Measurements from ENCODE around the gene SPTLC3. TPM values are rescaled to one million over a fixed set of nuclear protein-coding genes. Genes with fewer than 3 reads are reported as not detected.

The SPTLC3 gene
- total RNA-seq, 2 donors from 2014 or later: 5.3 to 18.4 TPM

GRCh38 chr20:13159889-13160288 lies 151.1 kb downstream of the SPTLC3 start:
- Histone ChIP-seq H3K36me3 (replicated peaks in 1 of 2; ENCODE audit: insufficient read depth in 1 of 2, low read depth in 2 of 2) (peaks cover 0 to 2% of the 10 kb centered on the region in 2 donors), H3K27me3 (no peaks in the 10 kb centered on the region), H3K27ac (no peak overlapping the region), H3K4me3 (no peak overlapping the region), H3K9me3 (no peaks in the 10 kb centered on the region), H3K4me1 (no peaks in the 10 kb centered on the region)
- no peak for DNase-seq
- intact Hi-C loops (cut with DNase I): no loop called here
- ATAC-seq: no peak
- 92 to 95% methylated on average over 9 of the region's 9 CpGs for WGBS, 2 donors
- TF ChIP-seq POLR2A (IDR thresholded peaks at IDR 0.05) (no peak), CTCF (IDR thresholded peaks at IDR 0.05) (no peak)

GRCh38 chr20:13165203-13165602 lies 156.4 kb downstream of the SPTLC3 start:
- DNase-seq: no peak
- peaks cover 0 to 2% of the 10 kb centered on the region in 2 donors for H3K36me3 ChIP-seq (replicated peaks in 1 of 2; ENCODE audit: insufficient read depth in 1 of 2, low read depth in 2 of 2)
- no peaks in the 10 kb centered on the region for H3K4me1 ChIP-seq
- no peak for ATAC-seq
- no peak overlapping the region for H3K27ac ChIP-seq
- no peaks in the 10 kb centered on the region for H3K27me3 ChIP-seq
- no peak for TF ChIP-seq POLR2A (IDR thresholded peaks at IDR 0.05)
- no peak for TF ChIP-seq CTCF (IDR thresholded peaks at IDR 0.05)
- no peak overlapping the region for H3K4me3 ChIP-seq
- H3K9me3 ChIP-seq: no peaks in the 10 kb centered on the region
- WGBS, 2 donors: 68 to 71% methylated on average over 4 of the region's 4 CpGs
- intact Hi-C loops (cut with DNase I): no loop called here

- intact Hi-C loops (cut with DNase I): no loop called here
- Histone ChIP-seq H3K27me3 (no peaks in the 10 kb centered on the region), H3K9me3 (no peaks in the 10 kb centered on the region), H3K27ac (no peak overlapping the region), H3K4me1 (no peaks in the 10 kb centered on the region), H3K4me3 (no peak overlapping the region), H3K36me3 (replicated peaks in 1 of 2; ENCODE audit: insufficient read depth in 1 of 2, low read depth in 2 of 2) (peaks cover 0 to under 1% of the 10 kb centered on the region in 2 donors)
- TF ChIP-seq POLR2A (IDR thresholded peaks at IDR 0.05) (no peak), CTCF (IDR thresholded peaks at IDR 0.05) (no peak)
- 81 to 87% methylated on average over 5 of the region's 5 CpGs for WGBS, 2 donors
- DNase-seq (no peak), ATAC-seq (no peak)
These were observed 157.2 kb downstream of the SPTLC3 start for GRCh38 chr20:13166011-13166410.

- Histone ChIP-seq H3K36me3 (replicated peaks in 1 of 2; ENCODE audit: insufficient read depth in 1 of 2, low read depth in 2 of 2) (no peaks in the 10 kb centered on the region), H3K4me1 (no peaks in the 10 kb centered on the region), H3K27ac (no peak overlapping the region), H3K9me3 (no peaks in the 10 kb centered on the region), H3K4me3 (no peak overlapping the region), H3K27me3 (no peaks in the 10 kb centered on the region)
- TF ChIP-seq POLR2A (IDR thresholded peaks at IDR 0.05) (no peak), CTCF (IDR thresholded peaks at IDR 0.05) (no peak)
- no peak for DNase-seq
- intact Hi-C loops (cut with DNase I): no loop called here
- no peak for ATAC-seq
- WGBS, 2 donors: 82 to 97% methylated on average over 3 of the region's 3 CpGs
These were observed 157.7 kb downstream of the SPTLC3 start for GRCh38 chr20:13166437-13166836.

GRCh38 chr20:13169086-13169485 lies 160.3 kb downstream of the SPTLC3 start:
- TF ChIP-seq POLR2A (IDR thresholded peaks at IDR 0.05): no peak
- TF ChIP-seq CTCF (IDR thresholded peaks at IDR 0.05): no peak
- Histone ChIP-seq H3K27ac (no peak overlapping the region), H3K4me3 (no peak overlapping the region), H3K9me3 (no peaks in the 10 kb centered on the region), H3K27me3 (no peaks in the 10 kb centered on the region), H3K4me1 (no peaks in the 10 kb centered on the region), H3K36me3 (replicated peaks in 1 of 2; ENCODE audit: insufficient read depth in 1 of 2, low read depth in 2 of 2) (no peaks in the 10 kb centered on the region)
- ATAC-seq: no peak
- WGBS, 2 donors: 71 to 85% methylated on average over 1 of the region's 1 CpG
- intact Hi-C loops (cut with DNase I): no loop called here
- no peak for DNase-seq
